EH (cell line): Measurements from ENCODE around the gene POLR1F.

ENCODE experiments used
- DNase-seq: peaks from one replicate; pipeline ENCODE4 v3.0.0-alpha.2; 2015; ENCODE audit warnings: low read depth

Gene POLR1F

GRCh38 chr7:19674266-19674960 is 34.4 kb downstream of the POLR1F start:
- DNase-seq = no peak

GRCh38 chr7:19670806-19671205 is 38.0 kb downstream of the POLR1F start:
- no peak for DNase-seq

- DNase-seq = peak; percentile 29
Measured at GRCh38 chr7:19665399-19666008, 43.3 kb downstream of the POLR1F start.

- DNase-seq = no peak
Measured at GRCh38 chr7:19663816-19664462, 44.9 kb downstream of the POLR1F start.

GRCh38 chr7:19648791-19649190 is 60.0 kb downstream of the POLR1F start:
- DNase-seq = no peak
